GM23338 (cell line): Measurements from ENCODE around the gene JAZF1. TPM values are rescaled to one million over a fixed set of nuclear protein-coding genes. Genes with fewer than 3 reads are reported as not detected.

Source experiments
- ATAC-seq: fragments of 200-7000 bp; cut with Tn5 transposase; 3 replicates; pipeline ENCODE4 v1.9.1; 2020
- DNase-seq: peaks from one replicate; pipeline ENCODE4 v3.0.0-alpha.2; 2015; ENCODE audit warnings: low spot score
- H2AFZ ChIP-seq: fragments of 200-600 bp; sonication (generic); 2 replicates; pipeline ENCODE4 v1.8.0; 2016; ENCODE audit warnings: antibody characterized with exemption, mild to moderate bottlenecking, moderate library complexity
- H3F3A ChIP-seq: fragments of 200-600 bp; sonication (generic); replicated peaks from 2 replicates; pipeline ENCODE4 v1.8.0; 2017; ENCODE audit warnings: antibody characterized with exemption, mixed run types, low read depth
- H3K27ac ChIP-seq: fragments of 200-600 bp; sonication (generic); 2 replicates; pipeline ENCODE4 v1.6.1; 2016; ENCODE audit warnings: low read depth
- H3K27me3 ChIP-seq: fragments of 200-600 bp; sonication (generic); 2 replicates; pipeline ENCODE4 v1.8.0; 2016; ENCODE audit warnings: mild to moderate bottlenecking, mixed run types, moderate library complexity; ENCODE audit not compliant: insufficient read depth
- H3K36me3 ChIP-seq: fragments of 200-600 bp; sonication (generic); 2 replicates; pipeline ENCODE4 v1.8.0; 2016; ENCODE audit warnings: mild to moderate bottlenecking; ENCODE audit not compliant: insufficient read depth
- H3K4me1 ChIP-seq: fragments of 200-600 bp; sonication (generic); 2 replicates; pipeline ENCODE4 v1.8.0; 2016; ENCODE audit warnings: mild to moderate bottlenecking, moderate library complexity; ENCODE audit not compliant: insufficient read depth
- H3K4me2 ChIP-seq: fragments of 200-600 bp; sonication (generic); 2 replicates; pipeline ENCODE4 v1.7.1; 2017; ENCODE audit warnings: mixed run types
- H3K4me3 ChIP-seq: fragments of 200-600 bp; sonication (generic); 2 replicates; pipeline ENCODE4 v1.6.1; 2016; ENCODE audit warnings: mixed run types
- H3K79me2 ChIP-seq: fragments of 200-600 bp; sonication (generic); replicated peaks from 2 replicates; pipeline ENCODE4 v1.8.0; 2017; ENCODE audit warnings: mild to moderate bottlenecking; ENCODE audit not compliant: insufficient read depth
- H3K9me2 ChIP-seq: fragments of 200-600 bp; sonication (generic); 2 replicates; pipeline ENCODE4 v1.8.0; 2017; ENCODE audit not compliant: insufficient read depth
- H4K20me1 ChIP-seq: fragments of 200-600 bp; sonication (generic); replicated peaks from 2 replicates; pipeline ENCODE4 v1.8.0; 2017; ENCODE audit warnings: mild to moderate bottlenecking; ENCODE audit not compliant: insufficient read depth
- H3K27ac Mint-ChIP-seq: 2 replicates; pipeline ENCODE4 v1.8.0; 2020; ENCODE audit warnings: inconsistent platforms, mild to moderate bottlenecking, moderate library complexity, mixed read lengths
- H3K27me3 Mint-ChIP-seq: 3 replicates; pipeline ENCODE4 v1.8.0; 2022; ENCODE audit warnings: low read depth, mild to moderate bottlenecking, moderate library complexity, mixed read lengths, inconsistent platforms; ENCODE audit not compliant: insufficient read depth, poor library complexity
- H3K36me3 Mint-ChIP-seq: 3 replicates; pipeline ENCODE4 v1.8.0; 2021; ENCODE audit warnings: low read depth, mild to moderate bottlenecking, inconsistent platforms, moderate library complexity, mixed read lengths
- H3K4me1 Mint-ChIP-seq: 3 replicates; pipeline ENCODE4 v1.8.0; 2020; ENCODE audit warnings: mild to moderate bottlenecking, inconsistent platforms, mixed read lengths
- H3K4me3 Mint-ChIP-seq: 3 replicates; pipeline ENCODE4 v1.8.0; 2021; ENCODE audit warnings: moderate library complexity, mild to moderate bottlenecking, inconsistent platforms, mixed read lengths
- H3K9me3 Mint-ChIP-seq: 3 replicates; pipeline ENCODE4 v1.8.0; 2020; ENCODE audit warnings: moderate library complexity, mild to moderate bottlenecking, inconsistent platforms, mixed read lengths
- EZH2phosphoT487 ChIP-seq: fragments of 200-600 bp; sonication (generic); IDR thresholded peaks from one replicate; pipeline ENCODE4 v1.8.1; 2018; ENCODE audit warnings: antibody characterized with exemption; ENCODE audit not compliant: unreplicated experiment
- JUNB ChIP-seq: IDR thresholded peaks from one replicate; pipeline ENCODE4 v1.6.1; 2016; ENCODE audit warnings: antibody characterized with exemption; ENCODE audit not compliant: unreplicated experiment
- NANOG ChIP-seq: IDR thresholded peaks from 2 replicates; pipeline ENCODE4 v1.6.1; 2016; ENCODE audit warnings: antibody characterized with exemption, borderline replicate concordance
- STAT1 ChIP-seq: IDR thresholded peaks from one replicate; pipeline ENCODE4 v1.6.1; 2016; ENCODE audit warnings: antibody characterized with exemption; ENCODE audit not compliant: unreplicated experiment
- ZNF114 ChIP-seq: fragments of 250-450 bp; sonication (Bioruptor Pico); IDR thresholded peaks from 2 replicates; pipeline ENCODE4 v1.5.0; 2020; ENCODE audit warnings: mild to moderate bottlenecking, moderate library complexity
- ZNF331 ChIP-seq: fragments of 250-450 bp; sonication (Bioruptor Pico); IDR thresholded peaks from 2 replicates; pipeline ENCODE4 v1.5.0; 2020; ENCODE audit warnings: low read depth, mild to moderate bottlenecking, moderate library complexity
- polyA plus RNA-seq: library from polyadenylated mRNA; unstranded; fragments of >200 nt; fragmentation: Nextera tagmentation; extraction: Ambion mirVana; gene quantifications from 2 replicates; pipeline ENCODE4 v1.2.1, GENCODE V29; 2016
- total RNA-seq: library from RNA; depleted of rRNA; stranded (reverse); fragments of >200 nt; shearing (Covaris generic); gene quantifications from 2 replicates; pipeline ENCODE4 v1.2.3, GENCODE V29; 2014
- TF ChIP-seq, protein P1 (sequence below): fragments of 250-450 bp; sonication (Bioruptor Pico); IDR thresholded peaks from 2 replicates; pipeline ENCODE4 v1.5.0; 2020; ENCODE audit warnings: mild to moderate bottlenecking, moderate library complexity
- TF ChIP-seq, protein P2 (sequence below): IDR thresholded peaks from one replicate; pipeline ENCODE4 v1.6.1; 2018; ENCODE audit warnings: antibody characterized with exemption; ENCODE audit not compliant: unreplicated experiment
- TF ChIP-seq, protein P3 (sequence below), 2 experiments: fragments of 200-600 bp in 1 of 2; sonication (generic) in 1 of 2; conservative IDR thresholded peaks; 2 replicates each; pipeline versions ENCODE4 v1.5.1 to v1.6.1; 2016 to 2017; ENCODE audit warnings: antibody characterized with exemption in 2 of 2, low read depth in 2 of 2, mild to moderate bottlenecking in 2 of 2, moderate library complexity in 1 of 2

Gene JAZF1
- total and polyA plus RNA-seq, 2 experiments from 2014 or later, result 12.2 to 22.2 TPM

DNA sequence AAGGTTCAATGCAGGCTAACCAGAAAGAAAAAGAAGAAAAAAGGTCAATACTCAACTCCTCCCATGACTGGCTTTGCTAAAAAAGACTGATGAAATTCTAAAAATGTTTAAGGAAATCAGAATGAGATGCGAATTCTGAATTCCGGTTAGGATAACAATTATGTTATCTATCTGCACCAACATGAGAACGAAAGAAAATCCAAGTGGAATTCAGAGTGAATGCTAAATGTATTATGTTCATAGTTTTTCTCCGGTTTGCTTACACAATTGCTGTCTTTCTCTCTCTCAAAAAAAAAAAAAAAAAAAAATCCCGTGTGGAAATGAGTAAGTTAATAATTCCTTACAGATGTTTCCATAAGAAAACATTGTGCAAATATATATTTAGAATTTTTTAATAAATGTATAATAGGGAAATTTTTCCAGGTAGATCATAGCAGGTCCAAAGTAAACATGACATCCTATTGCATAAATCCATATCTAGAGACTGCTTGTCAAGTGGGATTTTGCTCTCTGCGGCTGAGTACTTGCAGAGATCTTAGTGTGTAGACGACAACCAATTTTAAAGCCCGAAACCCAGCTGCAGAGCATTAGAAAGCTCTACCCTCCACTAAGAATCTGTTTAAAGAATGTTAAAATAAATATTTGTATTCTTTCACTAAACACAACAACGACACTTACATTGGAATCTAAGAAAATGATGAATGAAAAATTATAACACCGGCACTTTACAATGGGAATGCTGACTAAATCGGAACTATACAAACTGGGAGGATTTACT is 104.0 kb downstream of the JAZF1 start (continued):
- TF ChIP-seq, protein P1, sequence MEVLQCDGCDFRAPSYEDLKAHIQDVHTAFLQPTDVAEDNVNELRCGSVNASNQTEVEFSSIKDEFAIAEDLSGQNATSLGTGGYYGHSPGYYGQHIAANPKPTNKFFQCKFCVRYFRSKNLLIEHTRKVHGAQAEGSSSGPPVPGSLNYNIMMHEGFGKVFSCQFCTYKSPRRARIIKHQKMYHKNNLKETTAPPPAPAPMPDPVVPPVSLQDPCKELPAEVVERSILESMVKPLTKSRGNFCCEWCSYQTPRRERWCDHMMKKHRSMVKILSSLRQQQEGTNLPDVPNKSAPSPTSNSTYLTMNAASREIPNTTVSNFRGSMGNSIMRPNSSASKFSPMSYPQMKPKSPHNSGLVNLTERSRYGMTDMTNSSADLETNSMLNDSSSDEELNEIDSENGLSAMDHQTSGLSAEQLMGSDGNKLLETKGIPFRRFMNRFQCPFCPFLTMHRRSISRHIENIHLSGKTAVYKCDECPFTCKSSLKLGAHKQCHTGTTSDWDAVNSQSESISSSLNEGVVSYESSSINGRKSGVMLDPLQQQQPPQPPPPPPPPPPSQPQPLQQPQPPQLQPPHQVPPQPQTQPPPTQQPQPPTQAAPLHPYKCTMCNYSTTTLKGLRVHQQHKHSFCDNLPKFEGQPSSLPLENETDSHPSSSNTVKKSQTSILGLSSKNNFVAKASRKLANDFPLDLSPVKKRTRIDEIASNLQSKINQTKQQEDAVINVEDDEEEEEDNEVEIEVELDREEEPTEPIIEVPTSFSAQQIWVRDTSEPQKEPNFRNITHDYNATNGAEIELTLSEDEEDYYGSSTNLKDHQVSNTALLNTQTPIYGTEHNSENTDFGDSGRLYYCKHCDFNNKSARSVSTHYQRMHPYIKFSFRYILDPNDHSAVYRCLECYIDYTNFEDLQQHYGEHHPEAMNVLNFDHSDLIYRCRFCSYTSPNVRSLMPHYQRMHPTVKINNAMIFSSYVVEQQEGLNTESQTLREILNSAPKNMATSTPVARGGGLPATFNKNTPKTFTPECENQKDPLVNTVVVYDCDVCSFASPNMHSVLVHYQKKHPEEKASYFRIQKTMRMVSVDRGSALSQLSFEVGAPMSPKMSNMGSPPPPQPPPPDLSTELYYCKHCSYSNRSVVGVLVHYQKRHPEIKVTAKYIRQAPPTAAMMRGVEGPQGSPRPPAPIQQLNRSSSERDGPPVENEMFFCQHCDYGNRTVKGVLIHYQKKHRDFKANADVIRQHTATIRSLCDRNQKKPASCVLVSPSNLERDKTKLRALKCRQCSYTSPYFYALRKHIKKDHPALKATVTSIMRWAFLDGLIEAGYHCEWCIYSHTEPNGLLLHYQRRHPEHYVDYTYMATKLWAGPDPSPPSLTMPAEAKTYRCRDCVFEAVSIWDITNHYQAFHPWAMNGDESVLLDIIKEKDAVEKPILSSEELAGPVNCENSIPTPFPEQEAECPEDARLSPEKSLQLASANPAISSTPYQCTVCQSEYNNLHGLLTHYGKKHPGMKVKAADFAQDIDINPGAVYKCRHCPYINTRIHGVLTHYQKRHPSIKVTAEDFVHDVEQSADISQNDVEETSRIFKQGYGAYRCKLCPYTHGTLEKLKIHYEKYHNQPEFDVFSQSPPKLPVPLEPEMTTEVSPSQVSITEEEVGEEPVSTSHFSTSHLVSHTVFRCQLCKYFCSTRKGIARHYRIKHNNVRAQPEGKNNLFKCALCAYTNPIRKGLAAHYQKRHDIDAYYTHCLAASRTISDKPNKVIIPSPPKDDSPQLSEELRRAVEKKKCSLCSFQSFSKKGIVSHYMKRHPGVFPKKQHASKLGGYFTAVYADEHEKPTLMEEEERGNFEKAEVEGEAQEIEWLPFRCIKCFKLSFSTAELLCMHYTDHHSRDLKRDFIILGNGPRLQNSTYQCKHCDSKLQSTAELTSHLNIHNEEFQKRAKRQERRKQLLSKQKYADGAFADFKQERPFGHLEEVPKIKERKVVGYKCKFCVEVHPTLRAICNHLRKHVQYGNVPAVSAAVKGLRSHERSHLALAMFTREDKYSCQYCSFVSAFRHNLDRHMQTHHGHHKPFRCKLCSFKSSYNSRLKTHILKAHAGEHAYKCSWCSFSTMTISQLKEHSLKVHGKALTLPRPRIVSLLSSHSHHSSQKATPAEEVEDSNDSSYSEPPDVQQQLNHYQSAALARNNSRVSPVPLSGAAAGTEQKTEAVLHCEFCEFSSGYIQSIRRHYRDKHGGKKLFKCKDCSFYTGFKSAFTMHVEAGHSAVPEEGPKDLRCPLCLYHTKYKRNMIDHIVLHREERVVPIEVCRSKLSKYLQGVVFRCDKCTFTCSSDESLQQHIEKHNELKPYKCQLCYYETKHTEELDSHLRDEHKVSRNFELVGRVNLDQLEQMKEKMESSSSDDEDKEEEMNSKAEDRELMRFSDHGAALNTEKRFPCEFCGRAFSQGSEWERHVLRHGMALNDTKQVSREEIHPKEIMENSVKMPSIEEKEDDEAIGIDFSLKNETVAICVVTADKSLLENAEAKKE (CRISPR knock-in tag), result no peak
- TF ChIP-seq ZNF331 (CRISPR knock-in tag) (no peak), NANOG (no peak), EZH2phosphoT487 (no peak)

DNA sequence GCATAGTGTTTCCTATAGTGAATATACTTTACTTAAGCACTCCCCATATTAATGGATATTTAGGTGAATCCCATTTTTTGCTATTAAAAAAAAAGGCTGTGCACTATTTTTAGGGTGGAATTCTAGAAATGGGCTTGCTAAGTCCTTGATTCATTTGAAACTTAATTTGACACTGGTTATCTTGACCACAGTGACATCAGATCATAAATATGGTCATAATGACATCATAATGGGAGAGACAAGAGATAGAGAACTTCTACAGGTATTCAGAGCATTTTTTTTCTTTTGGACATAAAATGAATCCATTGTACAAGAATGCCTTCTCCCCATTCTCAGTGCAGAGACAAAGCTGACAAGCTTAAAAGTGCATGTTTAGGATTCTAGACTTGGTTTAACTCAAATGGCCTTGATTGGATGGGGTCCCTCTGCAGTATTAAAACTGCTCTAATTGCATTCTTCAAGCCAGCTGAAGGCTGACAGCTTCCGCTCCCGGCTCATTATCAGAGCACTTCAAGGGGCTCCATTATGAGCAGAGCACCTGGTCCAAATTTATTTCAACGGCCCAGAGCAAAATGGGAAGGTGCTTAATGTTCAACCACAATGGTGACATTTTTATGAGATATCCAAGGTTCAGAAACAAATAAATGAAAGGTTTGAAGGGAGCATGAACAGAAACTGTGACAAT is 104.8 kb downstream of the JAZF1 start:
- DNase-seq, result no peak
- Histone ChIP-seq H4K20me1 (peaks cover 10% of the 10 kb centered on the region), H3K36me3 (no peaks in the 10 kb centered on the region), H3K4me3 (no peak overlapping the region), H3K4me1 (peaks cover 29% of the 10 kb centered on the region), H3K27ac (no peak overlapping the region), H3F3A (no peaks in the 10 kb centered on the region; the same call in 1 of the 2 replicates), H3K27me3 (no peaks in the 10 kb centered on the region), H3K79me2 (peaks cover 31% of the 10 kb centered on the region), H2AFZ (no peak overlapping the region), H3K9me2 (no peaks in the 10 kb centered on the region), H3K4me2 (no peak overlapping the region)
- H3K9me3 Mint-ChIP-seq, result no peaks in the 10 kb centered on the region
- peaks cover 26% of the 10 kb centered on the region for H3K4me1 Mint-ChIP-seq
- ATAC-seq, result no peak
- H3K27me3 Mint-ChIP-seq, result peaks cover 2% of the 10 kb centered on the region
- H3K4me3 Mint-ChIP-seq, result no peak overlapping the region
- no peak overlapping the region for H3K27ac Mint-ChIP-seq
- H3K36me3 Mint-ChIP-seq, result no peaks in the 10 kb centered on the region
- no peak for TF ChIP-seq ZNF114 (CRISPR knock-in tag)
- TF ChIP-seq STAT1, result no peak
- TF ChIP-seq, protein P2, sequence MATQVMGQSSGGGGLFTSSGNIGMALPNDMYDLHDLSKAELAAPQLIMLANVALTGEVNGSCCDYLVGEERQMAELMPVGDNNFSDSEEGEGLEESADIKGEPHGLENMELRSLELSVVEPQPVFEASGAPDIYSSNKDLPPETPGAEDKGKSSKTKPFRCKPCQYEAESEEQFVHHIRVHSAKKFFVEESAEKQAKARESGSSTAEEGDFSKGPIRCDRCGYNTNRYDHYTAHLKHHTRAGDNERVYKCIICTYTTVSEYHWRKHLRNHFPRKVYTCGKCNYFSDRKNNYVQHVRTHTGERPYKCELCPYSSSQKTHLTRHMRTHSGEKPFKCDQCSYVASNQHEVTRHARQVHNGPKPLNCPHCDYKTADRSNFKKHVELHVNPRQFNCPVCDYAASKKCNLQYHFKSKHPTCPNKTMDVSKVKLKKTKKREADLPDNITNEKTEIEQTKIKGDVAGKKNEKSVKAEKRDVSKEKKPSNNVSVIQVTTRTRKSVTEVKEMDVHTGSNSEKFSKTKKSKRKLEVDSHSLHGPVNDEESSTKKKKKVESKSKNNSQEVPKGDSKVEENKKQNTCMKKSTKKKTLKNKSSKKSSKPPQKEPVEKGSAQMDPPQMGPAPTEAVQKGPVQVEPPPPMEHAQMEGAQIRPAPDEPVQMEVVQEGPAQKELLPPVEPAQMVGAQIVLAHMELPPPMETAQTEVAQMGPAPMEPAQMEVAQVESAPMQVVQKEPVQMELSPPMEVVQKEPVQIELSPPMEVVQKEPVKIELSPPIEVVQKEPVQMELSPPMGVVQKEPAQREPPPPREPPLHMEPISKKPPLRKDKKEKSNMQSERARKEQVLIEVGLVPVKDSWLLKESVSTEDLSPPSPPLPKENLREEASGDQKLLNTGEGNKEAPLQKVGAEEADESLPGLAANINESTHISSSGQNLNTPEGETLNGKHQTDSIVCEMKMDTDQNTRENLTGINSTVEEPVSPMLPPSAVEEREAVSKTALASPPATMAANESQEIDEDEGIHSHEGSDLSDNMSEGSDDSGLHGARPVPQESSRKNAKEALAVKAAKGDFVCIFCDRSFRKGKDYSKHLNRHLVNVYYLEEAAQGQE, result no peak
- TF ChIP-seq NANOG, result no peak
- TF ChIP-seq, protein P3, sequence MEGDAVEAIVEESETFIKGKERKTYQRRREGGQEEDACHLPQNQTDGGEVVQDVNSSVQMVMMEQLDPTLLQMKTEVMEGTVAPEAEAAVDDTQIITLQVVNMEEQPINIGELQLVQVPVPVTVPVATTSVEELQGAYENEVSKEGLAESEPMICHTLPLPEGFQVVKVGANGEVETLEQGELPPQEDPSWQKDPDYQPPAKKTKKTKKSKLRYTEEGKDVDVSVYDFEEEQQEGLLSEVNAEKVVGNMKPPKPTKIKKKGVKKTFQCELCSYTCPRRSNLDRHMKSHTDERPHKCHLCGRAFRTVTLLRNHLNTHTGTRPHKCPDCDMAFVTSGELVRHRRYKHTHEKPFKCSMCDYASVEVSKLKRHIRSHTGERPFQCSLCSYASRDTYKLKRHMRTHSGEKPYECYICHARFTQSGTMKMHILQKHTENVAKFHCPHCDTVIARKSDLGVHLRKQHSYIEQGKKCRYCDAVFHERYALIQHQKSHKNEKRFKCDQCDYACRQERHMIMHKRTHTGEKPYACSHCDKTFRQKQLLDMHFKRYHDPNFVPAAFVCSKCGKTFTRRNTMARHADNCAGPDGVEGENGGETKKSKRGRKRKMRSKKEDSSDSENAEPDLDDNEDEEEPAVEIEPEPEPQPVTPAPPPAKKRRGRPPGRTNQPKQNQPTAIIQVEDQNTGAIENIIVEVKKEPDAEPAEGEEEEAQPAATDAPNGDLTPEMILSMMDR (conservative IDR thresholded peaks at IDR 0.05; ENCODE audit: low read depth in 2 of 2), result no peak
- TF ChIP-seq JUNB, result no peak
